Vagina (tissue), 2 donors: ENCODE measurements around the gene ADAMTS12.

Experiments used
- POLR2A ChIP-seq, 2 donors: fragments of 450-650 bp; IDR thresholded peaks; one replicate each; pipeline ENCODE4 v1.6.1; 2017; ENCODE audit warnings: antibody characterized with exemption in 2 of 2, mild to moderate bottlenecking in 2 of 2, moderate library complexity in 2 of 2
- POLR2AphosphoS5 ChIP-seq, 2 donors: sonication (generic); formaldehyde crosslinking; IDR thresholded peaks; one replicate each; pipeline ENCODE4 v1.9.0; 2017; ENCODE audit warnings: antibody characterized with exemption in 2 of 2, mild to moderate bottlenecking in 2 of 2, low read depth in 1 of 2; ENCODE audit not compliant: insufficient read depth in 1 of 2
- TF ChIP-seq, protein P1 (sequence below), 3 experiments: fragments of 450-650 bp in 2 of 3; fragments of 200-600 bp in 1 of 3; sonication (generic) in 1 of 3; IDR thresholded peaks; one replicate each; pipeline ENCODE4 v1.5.1; 2017 to 2019; ENCODE audit warnings: antibody characterized with exemption in 3 of 3, mild to moderate bottlenecking in 2 of 3, moderate library complexity in 2 of 3

DNA sequence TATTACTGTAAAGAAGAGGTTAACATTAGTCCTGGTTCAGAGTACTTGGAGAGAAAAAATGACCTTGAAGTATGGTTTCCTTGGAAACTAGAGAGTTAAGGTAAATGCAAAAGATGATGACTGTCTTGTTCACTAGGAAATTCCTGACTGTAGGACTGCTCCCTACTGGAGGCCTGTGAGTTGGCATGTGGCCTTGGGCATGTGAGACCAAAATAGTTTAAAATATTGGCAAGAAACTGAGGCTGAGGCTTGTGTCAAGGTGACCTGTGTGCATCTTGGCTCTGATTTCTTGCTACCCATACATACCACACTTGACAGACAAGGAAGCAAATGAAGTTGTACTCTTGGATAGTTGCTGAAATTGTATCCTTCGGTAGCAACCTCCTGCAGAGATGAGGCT lies 354.6 kb downstream of the ADAMTS12 start:
- TF ChIP-seq POLR2A (IDR thresholded peaks at IDR 0.05) (no peak), POLR2AphosphoS5 (IDR thresholded peaks at IDR 0.05; ENCODE audit: insufficient read depth in 1 of 2, low read depth in 1 of 2) (no peak)
- TF ChIP-seq, protein P1, sequence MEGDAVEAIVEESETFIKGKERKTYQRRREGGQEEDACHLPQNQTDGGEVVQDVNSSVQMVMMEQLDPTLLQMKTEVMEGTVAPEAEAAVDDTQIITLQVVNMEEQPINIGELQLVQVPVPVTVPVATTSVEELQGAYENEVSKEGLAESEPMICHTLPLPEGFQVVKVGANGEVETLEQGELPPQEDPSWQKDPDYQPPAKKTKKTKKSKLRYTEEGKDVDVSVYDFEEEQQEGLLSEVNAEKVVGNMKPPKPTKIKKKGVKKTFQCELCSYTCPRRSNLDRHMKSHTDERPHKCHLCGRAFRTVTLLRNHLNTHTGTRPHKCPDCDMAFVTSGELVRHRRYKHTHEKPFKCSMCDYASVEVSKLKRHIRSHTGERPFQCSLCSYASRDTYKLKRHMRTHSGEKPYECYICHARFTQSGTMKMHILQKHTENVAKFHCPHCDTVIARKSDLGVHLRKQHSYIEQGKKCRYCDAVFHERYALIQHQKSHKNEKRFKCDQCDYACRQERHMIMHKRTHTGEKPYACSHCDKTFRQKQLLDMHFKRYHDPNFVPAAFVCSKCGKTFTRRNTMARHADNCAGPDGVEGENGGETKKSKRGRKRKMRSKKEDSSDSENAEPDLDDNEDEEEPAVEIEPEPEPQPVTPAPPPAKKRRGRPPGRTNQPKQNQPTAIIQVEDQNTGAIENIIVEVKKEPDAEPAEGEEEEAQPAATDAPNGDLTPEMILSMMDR (IDR thresholded peaks at IDR 0.05), result no peak
